NK-92 (cell line): ENCODE results near the gene CXCR6.

ENCODE experiments used
- DNase-seq: peaks from one replicate; lab custom pipeline; 2025; ENCODE audit not compliant: unreplicated experiment; lab: John Stamatoyannopoulos, UW

Gene CXCR6

GRCh38 chr3:45921158-45922038 is 21.9 kb upstream of the CXCR6 start:
- DNase-seq: no peak

GRCh38 chr3:45922039-45922326 is 21.3 kb upstream of the CXCR6 start:
- DNase-seq: no peak

DNA sequence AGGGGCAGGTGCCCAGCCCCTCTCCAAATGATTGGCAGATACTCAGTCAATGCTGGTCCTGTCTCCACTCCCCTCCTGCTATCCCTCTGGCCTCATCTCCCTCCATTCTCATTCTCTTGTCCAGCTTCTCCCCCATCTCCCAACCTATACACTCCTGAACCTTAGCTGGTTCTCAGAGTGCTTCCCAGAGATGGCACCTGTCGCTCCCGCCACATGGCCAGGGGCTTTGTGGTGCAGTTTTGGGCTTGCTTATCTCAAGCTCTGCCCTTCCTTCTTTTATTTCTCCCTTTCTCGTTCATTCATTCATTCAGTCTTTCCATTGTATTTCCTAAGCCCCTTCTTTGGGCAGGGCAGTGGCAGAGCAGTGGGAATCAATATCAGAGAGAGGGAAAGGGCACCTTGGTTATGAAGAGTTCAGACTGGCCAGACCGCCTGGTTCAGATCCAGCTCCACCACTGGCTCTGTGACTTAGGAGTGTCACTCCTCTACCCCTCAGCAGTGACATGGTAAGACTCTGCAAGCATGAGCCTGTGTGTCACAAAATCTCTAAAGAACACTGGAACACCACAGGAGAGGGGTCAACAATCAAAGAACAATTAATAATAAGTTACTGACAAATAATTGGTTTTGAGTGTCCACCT is 20.2 kb upstream of the CXCR6 start:
- DNase-seq: no peak

GRCh38 chr3:45923755-45924154 is 19.5 kb upstream of the CXCR6 start:
- DNase-seq: no peak

DNA sequence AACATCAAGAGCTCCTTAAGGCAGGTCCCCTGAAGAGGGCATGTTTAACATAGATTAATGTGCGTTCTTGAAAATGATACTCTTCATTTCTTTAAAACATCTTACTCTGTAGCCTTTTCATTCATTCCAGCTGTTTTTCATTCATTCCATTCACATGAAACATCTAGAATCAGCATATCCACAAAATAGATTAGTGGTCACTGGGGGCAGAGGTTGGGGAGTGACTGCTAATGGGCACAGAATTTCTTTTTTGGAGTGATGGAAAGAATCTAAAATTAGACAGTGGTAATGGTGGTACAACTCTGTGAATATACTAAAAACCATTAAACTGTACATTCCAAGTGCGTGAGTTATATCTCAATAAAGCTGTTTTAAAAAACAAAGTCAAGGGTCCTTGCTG is 15.4 kb upstream of the CXCR6 start:
- DNase-seq: no peak

DNA sequence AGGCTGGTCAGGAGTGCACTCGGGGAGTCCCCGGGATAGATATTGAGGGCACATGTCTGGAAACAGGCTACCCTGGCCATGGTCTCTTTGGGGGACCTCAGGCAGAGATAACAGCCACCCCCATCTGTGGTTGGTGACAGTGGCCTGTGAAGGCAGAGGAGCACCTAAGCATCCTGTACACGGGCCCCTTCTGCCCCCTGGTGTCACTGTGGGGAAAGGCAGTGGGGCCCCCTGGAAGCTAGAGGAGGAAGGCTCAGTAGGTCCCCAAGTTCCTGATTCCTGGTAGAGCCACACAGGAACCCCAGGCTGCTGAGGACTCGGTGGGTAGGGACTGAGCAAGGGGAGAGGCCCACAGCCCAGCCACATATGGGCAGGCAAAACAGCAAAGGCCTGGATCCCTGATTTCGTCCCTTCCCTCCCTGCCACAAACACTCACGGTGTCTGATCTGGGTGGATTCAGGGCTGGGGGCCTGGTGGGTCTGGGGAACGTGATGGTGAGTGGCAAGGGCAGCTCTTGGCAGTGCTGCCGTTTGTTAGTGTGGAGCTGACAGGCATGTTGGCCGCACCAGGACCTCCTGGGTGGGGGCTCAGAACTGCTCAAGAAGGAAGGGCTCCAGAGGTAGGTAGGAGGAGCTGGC is 14.1 kb upstream of the CXCR6 start:
- DNase-seq: no peak

GRCh38 chr3:45931496-45931895 is 11.8 kb upstream of the CXCR6 start:
- DNase-seq: no peak

DNA sequence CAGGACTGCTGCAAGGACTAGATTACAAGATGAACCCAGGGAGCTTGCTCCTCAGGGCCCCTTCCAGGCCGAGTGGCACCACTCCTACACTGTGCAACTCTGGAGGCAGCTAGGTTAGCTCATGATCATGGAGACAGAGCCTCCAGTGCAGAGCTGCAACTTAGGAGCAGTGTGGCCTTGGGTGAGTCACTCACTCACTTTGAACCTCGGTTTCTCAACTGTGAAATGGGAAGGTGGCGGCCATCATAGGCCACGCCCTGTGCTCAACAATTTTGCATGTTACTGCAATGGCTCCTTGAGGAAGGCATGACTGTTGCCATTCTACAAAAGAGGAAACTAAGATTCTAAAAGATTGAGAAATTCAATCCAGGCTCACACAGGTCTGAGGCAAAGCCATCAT is 11.2 kb upstream of the CXCR6 start:
- no peak for DNase-seq

DNA sequence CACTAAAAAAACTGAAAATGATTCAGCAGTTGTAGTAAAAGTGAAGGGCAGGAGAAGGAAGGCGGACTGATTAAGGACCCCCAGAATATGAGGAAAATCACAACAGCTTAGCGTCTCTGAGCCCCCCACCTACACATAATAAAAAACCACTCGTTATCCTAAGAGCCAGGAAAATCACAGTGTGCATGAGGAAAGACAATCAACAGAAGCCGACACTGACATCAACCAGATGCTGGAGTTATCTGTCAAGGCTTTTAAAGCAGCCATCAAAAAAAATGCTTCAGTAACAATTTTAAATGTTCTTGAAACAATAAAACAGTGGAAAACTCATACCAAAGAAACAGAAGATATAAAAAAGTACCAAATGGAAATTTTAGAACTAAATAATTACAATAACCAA is 9.7 kb upstream of the CXCR6 start:
- DNase-seq: no peak

GRCh38 chr3:45936261-45936660 is 7.0 kb upstream of the CXCR6 start:
- DNase-seq: no peak

DNA sequence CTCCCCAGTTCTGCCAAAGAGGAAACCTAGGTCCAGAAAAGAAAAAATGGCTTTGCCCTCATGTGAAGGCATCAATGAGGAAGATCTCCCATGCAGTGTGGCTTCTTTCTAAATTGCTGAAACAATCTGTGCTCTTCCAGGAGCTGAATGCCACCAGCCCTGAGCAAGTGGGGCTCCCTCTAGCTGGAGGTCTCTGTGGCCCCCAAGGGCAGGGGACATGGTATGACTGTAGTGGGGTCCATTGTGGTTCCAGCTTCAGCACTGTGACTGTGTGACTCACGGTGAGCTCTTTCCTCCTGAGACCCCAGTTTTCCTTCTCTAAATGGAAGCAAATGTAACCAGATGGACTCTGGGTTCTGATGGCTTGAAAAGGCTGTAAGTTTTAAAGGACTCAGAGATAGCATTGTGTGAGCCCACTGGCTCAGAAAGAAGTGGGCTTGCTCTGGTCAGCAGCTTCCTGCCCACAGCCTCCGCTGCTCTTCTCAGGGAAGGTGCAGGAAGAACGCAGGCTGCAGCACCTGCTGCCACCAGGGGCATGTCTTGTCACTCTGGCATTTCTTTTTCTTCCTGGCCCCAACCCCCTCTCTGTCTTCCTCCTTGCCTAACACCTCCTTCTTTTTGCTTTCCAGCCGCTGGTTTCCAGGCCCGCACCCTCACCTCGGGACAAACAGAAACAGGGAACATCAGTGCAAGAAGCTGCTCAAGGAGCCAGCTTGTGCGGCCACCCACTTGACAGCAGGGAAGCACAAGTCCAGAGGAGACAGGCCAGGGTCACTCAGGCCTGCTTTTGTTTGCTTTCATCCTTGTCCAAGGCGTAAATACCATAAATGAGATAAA is 5.8 kb upstream of the CXCR6 start:
- no peak for DNase-seq

DNA sequence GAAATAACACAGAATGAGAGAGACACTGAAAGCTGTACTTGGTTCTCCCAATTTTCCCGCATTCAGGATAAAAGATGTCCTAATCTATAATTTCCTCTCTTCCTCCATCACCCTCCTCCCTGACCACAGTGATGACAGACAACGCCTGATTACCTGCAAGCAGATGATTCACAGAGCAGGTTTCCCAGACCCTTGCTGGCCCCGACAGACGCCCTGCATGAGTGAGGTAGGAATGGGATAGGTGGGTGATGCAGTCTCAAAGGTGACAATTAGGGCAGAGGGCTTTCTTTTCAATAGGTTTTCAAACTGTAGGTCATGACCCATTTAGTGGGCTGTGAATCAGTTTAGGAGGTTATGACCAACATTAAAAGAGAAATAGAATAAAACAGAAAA is 5.2 kb upstream of the CXCR6 start:
- DNase-seq: no peak

DNA sequence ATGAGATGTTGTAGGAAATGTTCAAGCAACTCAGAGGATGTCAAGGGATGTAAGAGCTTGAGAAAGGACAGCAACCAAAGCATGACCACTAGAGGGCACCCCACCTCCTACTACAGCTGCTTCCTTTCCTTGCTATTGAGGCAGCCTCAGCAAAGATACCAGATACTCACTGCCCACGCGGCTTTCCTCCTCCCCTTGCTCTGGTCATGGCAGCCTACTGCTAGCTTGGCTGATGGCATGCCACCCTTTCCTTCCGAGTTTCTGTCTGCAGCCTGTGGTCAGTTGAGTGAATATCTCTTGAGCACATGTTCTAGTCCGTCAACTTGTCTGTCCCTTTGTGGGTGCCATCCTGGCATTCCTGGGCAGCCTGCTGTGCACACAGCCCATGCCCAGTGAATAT is 4.4 kb upstream of the CXCR6 start:
- DNase-seq: no peak

- DNase-seq: no peak
These were observed 3.9 kb upstream of the CXCR6 start for GRCh38 chr3:45939341-45939771.

DNA sequence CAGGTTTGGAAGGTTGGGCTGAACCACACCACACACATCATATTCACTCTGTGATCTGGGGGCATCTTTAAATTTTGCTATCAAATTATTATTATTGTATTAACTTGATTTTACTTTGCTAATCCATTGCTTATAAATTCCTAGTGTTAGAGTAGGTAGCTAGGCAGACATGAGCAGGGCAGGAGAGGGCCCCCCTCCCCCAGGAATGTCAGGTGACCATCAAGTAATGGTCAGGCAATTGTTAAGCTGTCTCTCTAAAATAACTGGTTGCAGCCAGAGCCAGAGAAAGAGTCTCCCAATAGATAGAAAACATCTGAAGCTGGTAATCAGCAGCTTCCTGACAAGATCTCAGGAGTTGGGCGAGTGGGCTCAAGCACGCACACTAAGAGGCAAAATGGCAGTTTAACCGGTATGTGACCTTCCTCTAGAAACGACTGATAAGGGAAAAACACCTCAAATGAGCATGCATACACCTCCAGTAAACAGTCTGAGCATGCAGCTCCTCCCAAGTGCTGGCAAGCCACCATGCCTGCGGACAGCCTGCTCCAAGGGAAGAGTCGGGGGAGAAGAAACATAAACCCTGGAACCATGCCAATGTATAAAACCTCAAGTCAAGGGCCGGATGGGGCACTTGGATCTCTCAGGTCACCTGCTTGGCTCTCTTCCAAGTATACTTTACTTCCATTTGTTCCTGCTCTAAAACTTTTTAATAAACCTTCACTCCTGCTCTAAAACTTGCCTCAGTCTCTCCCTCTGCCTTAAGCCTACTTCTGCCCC is 3.1 kb upstream of the CXCR6 start:
- DNase-seq: no peak

- no peak for DNase-seq
These were observed 2.4 kb upstream of the CXCR6 start for GRCh38 chr3:45940781-45941365.

DNA sequence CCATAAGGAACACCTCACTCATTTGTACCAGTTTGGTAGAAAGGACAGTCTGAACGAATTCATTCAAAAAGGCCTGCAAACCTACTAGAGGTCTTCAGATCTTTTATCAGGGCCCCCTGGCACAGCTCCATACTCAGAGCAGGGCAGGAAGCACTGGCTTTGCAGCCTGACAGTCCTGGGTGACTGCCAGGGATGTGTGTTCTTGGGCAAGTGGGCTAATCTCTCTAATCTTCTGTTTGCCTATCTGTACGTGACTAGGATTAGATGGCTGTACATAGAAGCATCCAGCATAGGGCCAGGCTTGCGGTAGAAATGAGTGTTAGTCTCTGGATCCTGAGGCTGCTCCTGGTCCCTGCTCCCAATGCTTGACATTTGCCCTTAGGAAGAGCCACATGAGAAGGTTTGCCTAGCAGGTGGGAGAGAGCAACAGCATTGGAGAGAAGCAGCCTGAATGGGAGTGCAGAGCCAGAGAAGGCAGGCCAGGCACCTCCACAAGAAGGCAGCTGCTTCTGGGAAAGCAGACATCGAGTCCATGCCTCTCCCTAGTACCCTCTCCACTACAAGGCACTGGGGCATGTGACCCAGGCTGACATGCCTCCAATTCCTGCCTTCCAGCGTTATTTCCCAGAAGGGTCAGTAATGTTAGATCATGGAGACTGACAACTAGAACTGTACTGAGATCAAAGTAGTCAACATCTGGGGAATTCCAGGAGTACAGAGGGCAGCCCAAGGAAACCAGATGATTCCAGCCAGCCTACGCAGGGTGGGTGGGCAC is 1.0 kb upstream of the CXCR6 start:
- no peak for DNase-seq

- no peak for DNase-seq
These were observed 1.8 kb downstream of the CXCR6 start for GRCh38 chr3:45944830-45945620.

DNA sequence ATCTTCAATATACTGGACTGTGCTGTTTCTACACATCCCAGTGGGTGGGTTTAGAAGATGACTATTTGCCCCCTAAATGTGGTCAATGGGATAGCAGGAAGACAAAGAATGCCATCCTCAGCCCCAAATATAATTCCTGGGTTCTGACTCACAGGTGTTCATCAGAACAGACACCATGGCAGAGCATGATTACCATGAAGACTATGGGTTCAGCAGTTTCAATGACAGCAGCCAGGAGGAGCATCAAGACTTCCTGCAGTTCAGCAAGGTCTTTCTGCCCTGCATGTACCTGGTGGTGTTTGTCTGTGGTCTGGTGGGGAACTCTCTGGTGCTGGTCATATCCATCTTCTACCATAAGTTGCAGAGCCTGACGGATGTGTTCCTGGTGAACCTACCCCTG is 3.0 kb downstream of the CXCR6 start:
- no peak for DNase-seq
